Measurements from ENCODE around the gene GNAT3.

- TF ChIP-seq, protein P1, sequence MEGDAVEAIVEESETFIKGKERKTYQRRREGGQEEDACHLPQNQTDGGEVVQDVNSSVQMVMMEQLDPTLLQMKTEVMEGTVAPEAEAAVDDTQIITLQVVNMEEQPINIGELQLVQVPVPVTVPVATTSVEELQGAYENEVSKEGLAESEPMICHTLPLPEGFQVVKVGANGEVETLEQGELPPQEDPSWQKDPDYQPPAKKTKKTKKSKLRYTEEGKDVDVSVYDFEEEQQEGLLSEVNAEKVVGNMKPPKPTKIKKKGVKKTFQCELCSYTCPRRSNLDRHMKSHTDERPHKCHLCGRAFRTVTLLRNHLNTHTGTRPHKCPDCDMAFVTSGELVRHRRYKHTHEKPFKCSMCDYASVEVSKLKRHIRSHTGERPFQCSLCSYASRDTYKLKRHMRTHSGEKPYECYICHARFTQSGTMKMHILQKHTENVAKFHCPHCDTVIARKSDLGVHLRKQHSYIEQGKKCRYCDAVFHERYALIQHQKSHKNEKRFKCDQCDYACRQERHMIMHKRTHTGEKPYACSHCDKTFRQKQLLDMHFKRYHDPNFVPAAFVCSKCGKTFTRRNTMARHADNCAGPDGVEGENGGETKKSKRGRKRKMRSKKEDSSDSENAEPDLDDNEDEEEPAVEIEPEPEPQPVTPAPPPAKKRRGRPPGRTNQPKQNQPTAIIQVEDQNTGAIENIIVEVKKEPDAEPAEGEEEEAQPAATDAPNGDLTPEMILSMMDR (IDR thresholded peaks at IDR 0.05): no peak
- no peak for TF ChIP-seq POLR2AphosphoS5 (IDR thresholded peaks at IDR 0.05)
Observed at GRCh38 chr7:80485721-80486120, 26.1 kb downstream of the GNAT3 start.

All from sigmoid colon (tissue), 4 donors.